IMR-90 (cell line): ENCODE measurements around the gene ZDHHC8. TPM values are rescaled to one million over a fixed set of nuclear protein-coding genes. Genes with fewer than 3 reads are reported as not detected.

Experiments
- ATAC-seq: fragments of 200-7000 bp; cut with Tn5 transposase; 2 replicates; pipeline ENCODE4 v1.9.1; 2020; ENCODE audit warnings: low read depth, mild to moderate bottlenecking, moderate library complexity
- BruUV-seq: library from RNA; stranded (reverse); fragments of 400-500 nt; replicated peaks from 2 replicates; lab custom pipeline; 2021; lab: Mats Ljungman, UMichigan
- CTCF ChIA-PET: fragments of 300-600 bp; formaldehyde crosslinking; extraction: SDS; loops from one replicate; lab custom pipeline; 2021; ENCODE audit warnings: antibody characterized with exemption; lab: Yijun Ruan, JAX
- POLR2A ChIA-PET: fragments of 300-600 bp; sonication (Branson Sonifier 250); formaldehyde crosslinking; loops from one replicate; lab custom pipeline; 2022; ENCODE audit warnings: antibody characterized with exemption; ENCODE audit not compliant: unreplicated experiment; lab: Charles Lee
- DNase-seq: peaks from one replicate; pipeline ENCODE4 v3.0.0; 2013
- H2AFZ ChIP-seq: replicated peaks from 2 replicates; pipeline ENCODE3; 2013; ENCODE audit warnings: low read length, mild to moderate bottlenecking; ENCODE audit not compliant: poor library complexity
- H2AK5ac ChIP-seq: 2 replicates; pipeline ENCODE4 v1.6.1; 2013; ENCODE audit warnings: low read depth, low read length, inconsistent platforms
- H2AK9ac ChIP-seq: replicated peaks from 2 replicates; pipeline ENCODE3; 2013; ENCODE audit warnings: mild to moderate bottlenecking, low read depth, low read length, moderate library complexity; ENCODE audit not compliant: poor library complexity
- H2BK120ac ChIP-seq: 2 replicates; pipeline ENCODE4 v1.6.1; 2013; ENCODE audit warnings: low read depth, low read length, inconsistent platforms
- H2BK15ac ChIP-seq: 3 replicates; pipeline ENCODE4 v1.6.1; 2013; ENCODE audit warnings: low read depth, low read length, inconsistent platforms
- H2BK20ac ChIP-seq: 2 replicates; pipeline ENCODE4 v1.6.1; 2013; ENCODE audit warnings: low read depth, mild to moderate bottlenecking, inconsistent platforms, low read length, moderate library complexity
- H2BK5ac ChIP-seq: 2 replicates; pipeline ENCODE4 v1.6.1; 2013; ENCODE audit warnings: mild to moderate bottlenecking, low read depth, low read length, inconsistent platforms; ENCODE audit not compliant: poor library complexity, severe bottlenecking
- H3K14ac ChIP-seq: replicated peaks from 2 replicates; pipeline ENCODE4 v1.6.1; 2013; ENCODE audit warnings: low read depth, low read length, inconsistent platforms
- H3K18ac ChIP-seq: 2 replicates; pipeline ENCODE4 v1.6.1; 2013; ENCODE audit warnings: low read depth, low read length, control low read depth
- H3K23ac ChIP-seq: 2 replicates; pipeline ENCODE4 v1.6.1; 2013; ENCODE audit warnings: low read depth, low read length, inconsistent platforms
- H3K27ac ChIP-seq: 2 replicates; pipeline ENCODE4 v1.5.1; 2013; ENCODE audit warnings: mild to moderate bottlenecking, control low read depth, low read length; ENCODE audit not compliant: insufficient read depth
- H3K27me3 ChIP-seq: 2 replicates; pipeline ENCODE4 v1.6.1; 2013; ENCODE audit warnings: low read length; ENCODE audit not compliant: control insufficient read depth, insufficient read depth
- H3K36me3 ChIP-seq: 2 replicates; pipeline ENCODE4 v1.6.1; 2013; ENCODE audit warnings: low read length, mixed read lengths; ENCODE audit not compliant: control insufficient read depth, insufficient read depth
- H3K4ac ChIP-seq: 2 replicates; pipeline ENCODE4 v1.6.1; 2013; ENCODE audit warnings: low read depth, low read length, inconsistent platforms
- H3K4me1 ChIP-seq: 2 replicates; pipeline ENCODE4 v1.6.1; 2013; ENCODE audit warnings: low read length, mixed read lengths; ENCODE audit not compliant: control insufficient read depth, insufficient read depth
- H3K4me2 ChIP-seq: 2 replicates; pipeline ENCODE4 v1.6.1; 2013; ENCODE audit warnings: low read depth, mild to moderate bottlenecking, control low read depth, low read length, moderate library complexity
- H3K4me3 ChIP-seq: 2 replicates; pipeline ENCODE4 v1.5.1; 2013; ENCODE audit warnings: low read depth, mild to moderate bottlenecking, control low read depth, low read length, moderate library complexity; ENCODE audit not compliant: insufficient read depth
- H3K56ac ChIP-seq: 2 replicates; pipeline ENCODE4 v1.6.1; 2013; ENCODE audit warnings: low read length, inconsistent platforms; ENCODE audit not compliant: insufficient read depth; ENCODE audit errors: extremely low read depth
- H3K79me1 ChIP-seq, 2 experiments: 2 replicates each; pipeline ENCODE4 v1.6.1; 2013; ENCODE audit warnings: low read length in 2 of 2, inconsistent platforms in 1 of 2, low read depth in 1 of 2
- H3K9ac ChIP-seq: 2 replicates; pipeline ENCODE4 v1.6.1; 2013; ENCODE audit warnings: low read depth, low read length, control low read depth
- H3K9me1 ChIP-seq: 2 replicates; pipeline ENCODE4 v1.6.1; 2013; ENCODE audit warnings: low read length, inconsistent platforms; ENCODE audit not compliant: insufficient read depth
- H3K9me3 ChIP-seq: 2 replicates; pipeline ENCODE4 v1.6.1; 2013; ENCODE audit warnings: low read length; ENCODE audit not compliant: control insufficient read depth, insufficient read depth
- H4K20me1 ChIP-seq: 2 replicates; pipeline ENCODE4 v1.6.1; 2013; ENCODE audit warnings: low read length, inconsistent platforms; ENCODE audit not compliant: insufficient read depth
- H4K5ac ChIP-seq: 2 replicates; pipeline ENCODE4 v1.6.1; 2013; ENCODE audit warnings: mild to moderate bottlenecking, low read depth, low read length, control low read depth
- H4K8ac ChIP-seq, 2 experiments: 2 replicates each; pipeline ENCODE4 v1.6.1; 2013; ENCODE audit warnings: low read depth in 2 of 2, low read length in 2 of 2, control low read depth in 1 of 2, inconsistent platforms in 1 of 2
- H4K91ac ChIP-seq: 2 replicates; pipeline ENCODE4 v1.6.1; 2013; ENCODE audit warnings: low read depth, low read length, inconsistent platforms; ENCODE audit not compliant: insufficient read depth
- BHLHE40 ChIP-seq: fragments of 150-350 bp; IDR thresholded peaks from 2 replicates; pipeline ENCODE4 v1.6.1; 2016; ENCODE audit warnings: mild to moderate bottlenecking, low read depth, low read length
- CEBPB ChIP-seq: IDR thresholded peaks from 2 replicates; pipeline ENCODE4 v1.6.1; 2012; ENCODE audit warnings: low read depth, low read length, improper control_type of control experiment
- CHD1 ChIP-seq: IDR thresholded peaks from 2 replicates; pipeline ENCODE4 v1.6.1; 2012; ENCODE audit warnings: low read depth, low read length, improper control_type of control experiment
- FOS ChIP-seq: fragments of 150-350 bp; IDR thresholded peaks from 2 replicates; pipeline ENCODE4 v1.6.1; 2016; ENCODE audit warnings: low read depth, low read length
- MAFK ChIP-seq: IDR thresholded peaks from 2 replicates; pipeline ENCODE4 v1.6.1; 2012; ENCODE audit warnings: low read depth, low read length, improper control_type of control experiment
- MAZ ChIP-seq: IDR thresholded peaks from 2 replicates; pipeline ENCODE4 v1.6.1; 2012; ENCODE audit warnings: low read depth, mild to moderate bottlenecking, low read length, improper control_type of control experiment, moderate library complexity, borderline replicate concordance
- MXI1 ChIP-seq: IDR thresholded peaks from 2 replicates; pipeline ENCODE4 v1.6.1; 2012; ENCODE audit warnings: low read depth, mild to moderate bottlenecking, low read length, moderate library complexity, borderline replicate concordance
- NFE2L2 ChIP-seq: fragments of 150-350 bp; IDR thresholded peaks from 2 replicates; pipeline ENCODE4 v1.6.1; 2016; ENCODE audit warnings: low read depth, mild to moderate bottlenecking, low read length
- POLR2A ChIP-seq: IDR thresholded peaks from 2 replicates; pipeline ENCODE4 v1.6.1; 2012; ENCODE audit warnings: mild to moderate bottlenecking, low read depth, low read length
- RAD21 ChIP-seq: IDR thresholded peaks from 2 replicates; pipeline ENCODE4 v1.6.1; 2012; ENCODE audit warnings: low read length, improper control_type of control experiment
- RCOR1 ChIP-seq: IDR thresholded peaks from 2 replicates; pipeline ENCODE4 v1.6.1; 2012; ENCODE audit warnings: mild to moderate bottlenecking, low read length, improper control_type of control experiment; ENCODE audit not compliant: insufficient replicate concordance
- RFX5 ChIP-seq: IDR thresholded peaks from 2 replicates; pipeline ENCODE4 v1.8.0; 2012; ENCODE audit warnings: low read depth, mild to moderate bottlenecking, low read length, moderate library complexity
- USF2 ChIP-seq: fragments of 150-350 bp; IDR thresholded peaks from 2 replicates; pipeline ENCODE4 v1.6.1; 2017; ENCODE audit warnings: mild to moderate bottlenecking, antibody characterized with exemption, low read length, low read depth
- WGBS, 2 experiments: methylation state at CpG; one replicate each; pipeline versions ENCODE4 v1.1.5 to v1.1.7; 2013; ENCODE audit warnings: missing lambda C conversion rate in 2 of 2; ENCODE audit not compliant: insufficient read length in 1 of 2; ENCODE audit errors: extremely low coverage in 2 of 2; 5-methylcytosine and 5-hydroxymethylcytosine counted together
- dilution Hi-C: fragments of 300-500 bp; cut with HindIII; formaldehyde crosslinking; loops from one replicate; pipeline ENCODE4 v1.14.3; 2018; ENCODE audit warnings: low sequenced_read_pairs; ENCODE audit not compliant: unreplicated experiment
- in situ Hi-C: fragments of 300-500 bp; cut with MboI; formaldehyde crosslinking; loops from 3 replicates; pipeline ENCODE4 v1.14.3; 2019; ENCODE audit warnings: low sequenced_read_pairs, inconsistent platforms, mixed read lengths
- intact Hi-C: fragments of 100-400 bp; cut with micrococcal nuclease; formaldehyde crosslinking; loops from 2 replicates; pipeline ENCODE4 v1.10.0; 2022
- polyA plus RNA-seq, 3 experiments: library from polyadenylated mRNA; depleted of rRNA; stranded (reverse); fragments of >200 nt; gene quantifications; 2 replicates each; pipeline ENCODE4 v1.2.3, GENCODE V29; 2012; ENCODE audit warnings: low replicate concordance in 1 of 3
- total RNA-seq: library from RNA; depleted of rRNA; stranded (reverse); fragments of >200 nt; gene quantifications from 2 replicates; pipeline ENCODE4 v1.2.3, GENCODE V29; 2012

The ZDHHC8 gene
- total and polyA plus RNA-seq, 2 of the 4 experiments (the other 2 are of a cell fraction), result 2.5 to 72.6 TPM

- H3K18ac ChIP-seq, result peak overlapping the region; percentile 87
- H2AK5ac ChIP-seq, result peak overlapping the region; percentile 95
- peak overlapping the region; percentile 75 for H3K23ac ChIP-seq
- no peaks in the 10 kb centered on the region for H3K9me3 ChIP-seq
- no peak overlapping the region for H3K4me3 ChIP-seq
- H3K27ac ChIP-seq, result peak overlapping the region; percentile 88
- peaks cover 15% of the 10 kb centered on the region for H3K9me1 ChIP-seq
- TF ChIP-seq NFE2L2, result no peak
- TF ChIP-seq MXI1, result peak; percentile 26; the same call in 1 of the 2 replicates
- TF ChIP-seq MAFK, result peak; percentile 21; the same call in 1 of the 2 replicates
- no peak for TF ChIP-seq POLR2A
- TF ChIP-seq USF2, result no peak
- no peak for TF ChIP-seq RAD21
- TF ChIP-seq CHD1, result no peak
- TF ChIP-seq CEBPB, result peak; percentile 35; the same call in 1 of the 2 replicates
- TF ChIP-seq RCOR1, result no peak
- TF ChIP-seq RFX5, result no peak
- peak; percentile 61; the same call in 1 of the 2 replicates for TF ChIP-seq MAZ
- peak; percentile 37 for TF ChIP-seq FOS
- TF ChIP-seq BHLHE40, result peak; percentile 19; the same call in 1 of the 2 replicates
- peak overlapping the region; percentile 47; the same call in 1 of the 2 replicates for H3K4me2 ChIP-seq
- peak overlapping the region; percentile 87 for H2AK9ac ChIP-seq
- DNase-seq (peak; percentile 82), ATAC-seq (peak; percentile 89)
- H2AFZ ChIP-seq, result peak overlapping the region; percentile 58
- peak overlapping the region; percentile 30 for H3K14ac ChIP-seq
- peak overlapping the region in 1 of 2 experiments; percentile 74; a peak in 3 of 4 replicates for H4K8ac ChIP-seq
- POLR2A ChIA-PET, result no interaction called here
- peak overlapping the region; percentile 46 for H2BK20ac ChIP-seq
- no peaks in the 10 kb centered on the region for H3K27me3 ChIP-seq
- peak overlapping the region; percentile 97 for H2BK5ac ChIP-seq
- WGBS, 2 experiments, result 51% methylated on average over 3 of the region's 22 CpGs; no CpG with 5 or more reads in 1 of the 2 experiments
- H3K36me3 ChIP-seq, result peaks cover 17% of the 10 kb centered on the region
- peak overlapping the region; percentile 66 for H4K91ac ChIP-seq
- peak overlapping the region; percentile 78; the same call in 1 of the 3 replicates for H2BK15ac ChIP-seq
- intact Hi-C loops, result no loop called here
- H4K5ac ChIP-seq, result peak overlapping the region; percentile 87; the same call in 1 of the 2 replicates
- no TSS peak for BruUV-seq
- CTCF ChIA-PET, result no interaction called here
- no peak overlapping the region; the same call in 1 of the 2 replicates for H3K9ac ChIP-seq
- H3K56ac ChIP-seq, result 0 out of 2 replicates have a peak overlapping the region, but pooled peaks have one; percentile 21
- dilution Hi-C loops, result no loop called here
- H2BK120ac ChIP-seq, result peak overlapping the region; percentile 46
- peak overlapping the region; percentile 68 for H3K4ac ChIP-seq
- in situ Hi-C loops, result no loop called here
- H3K4me1 ChIP-seq, result peaks cover 22% of the 10 kb centered on the region
- peaks cover 46% of the 10 kb centered on the region for H4K20me1 ChIP-seq
- H3K79me1 ChIP-seq, result peaks cover 14 to 69% of the 10 kb centered on the region in 2 experiments; a peak in 3 of 4 replicates
Observed at GRCh38 chr22:20141186-20142077, 9.8 kb downstream of the ZDHHC8 start.
